Adrenal gland (tissue), 12 donors: ENCODE results near the gene PSMG4. TPM values are rescaled to one million over a fixed set of nuclear protein-coding genes. Genes with fewer than 3 reads are reported as not detected.
A peak's percentile ranks its signal among the peaks of the same experiment; 100 is the strongest.

Experiments used
- DNase-seq, 7 donors: peaks; one replicate each; pipeline ENCODE4 v3.0.0-alpha.2; 2019 to 2020
- H3K27ac ChIP-seq, 5 donors: fragments of 200-600 bp; sonication (generic) in 4 of 5; 1 replicate in 3 of 5; 2 replicates in 2 of 5; pipeline versions ENCODE4 v1.5.1 to v1.8.0; 2016 to 2020; ENCODE audit warnings: mild to moderate bottlenecking in 1 of 5
- H3K27me3 ChIP-seq: fragments of 200-600 bp; 2 replicates; pipeline ENCODE4 v1.8.0; 2021
- H3K36me3 ChIP-seq, 2 donors: fragments of 200-600 bp; replicated peaks in 1 of 2; 1 replicate in 1 of 2; 2 replicates in 1 of 2; pipeline versions ENCODE4 v1.5.1 to v1.8.0; 2018 to 2022
- H3K4me1 ChIP-seq, 2 donors: fragments of 200-600 bp; replicated peaks in 1 of 2; 1 replicate in 1 of 2; 2 replicates in 1 of 2; pipeline versions ENCODE4 v1.5.1 to v1.8.0; 2018 to 2021
- H3K4me3 ChIP-seq, 4 donors: fragments of 200-600 bp; sonication (generic) in 3 of 4; one replicate each; pipeline ENCODE4 v1.5.1; 2016 to 2018
- H3K9me3 ChIP-seq, 3 donors: fragments of 200-600 bp; sonication (generic) in 1 of 3; replicated peaks in 1 of 3; 1 replicate in 2 of 3; 2 replicates in 1 of 3; pipeline versions ENCODE4 v1.5.1 to v1.8.0; 2016 to 2021
- POLR2A ChIP-seq, 2 donors: fragments of 450-650 bp; IDR thresholded peaks; one replicate each; pipeline ENCODE4 v1.6.1; 2017; ENCODE audit warnings: antibody characterized with exemption in 2 of 2, mild to moderate bottlenecking in 2 of 2, moderate library complexity in 1 of 2
- WGBS, 4 donors: extraction: QIAGEN DNeasy Blood & Tissue Kit in 2 of 4; methylation state at CpG; one replicate each; pipeline versions ENCODE4 v1.1.5 to v1.1.7; 2013 to 2017; 5-methylcytosine and 5-hydroxymethylcytosine counted together
- intact Hi-C, 2 donors: fragments of 100-400 bp; cut with DNase I; formaldehyde crosslinking; loops; one replicate each; pipeline versions ENCODE4 v1.14.1 to v1.15.0; 2022 to 2023
- polyA plus RNA-seq, 3 donors: library from polyadenylated mRNA; stranded (reverse); fragments of 200-250 nt in 2 of 3; fragments of 350-450 nt in 1 of 3; fragmentation: Illumina TruSeq in 1 of 3; extraction: RNeasy Lipid Tissue Mini Kit (QIAGEN cat#74804) in 1 of 3; gene quantifications; one replicate each; pipeline ENCODE4 v1.2.3, GENCODE V29; 2013 to 2014
- total RNA-seq, 9 donors: library from RNA; depleted of rRNA in 4 of 9; stranded (reverse); fragments of >200 nt in 4 of 9; fragments of 120-200 nt in 1 of 9; fragmentation: NEBNext Ultra II Directional in 1 of 9; extraction: Animal tissue kit (Norgen Biotek cat#: 25700) in 1 of 9; gene quantifications; one replicate each; pipeline versions ENCODE4 v1.1.0 to v1.2.4, GENCODE V29; 2013 to 2023
- TF ChIP-seq, protein P1 (sequence below), 6 experiments: fragments of 450-650 bp in 4 of 6; fragments of 200-600 bp in 2 of 6; sonication (generic) in 1 of 6; IDR thresholded peaks; 1 replicate in 5 of 6; 2 replicates in 1 of 6; pipeline versions ENCODE4 v1.5.1 to v1.8.0; 2016 to 2021; ENCODE audit warnings: antibody characterized with exemption in 6 of 6, mild to moderate bottlenecking in 2 of 6, moderate library complexity in 1 of 6
- donor health status: healthy with polysubstance abuse.
- donor health status: Bipolar disorder and iron deficiency.
- donor health status: DM: yes; HTN: yes; CAD: no.
- donor health status: DM: no; HTN: no; CAD: no.
- donor health status: DM: no; HTN: no; CAD: no.
- donor health status: DM: yes; HTN: yes; CAD: no.

PSMG4 gene
- total and polyA plus RNA-seq, 12 donors: 4.9 to 87.5 (median 20.0) TPM

DNA sequence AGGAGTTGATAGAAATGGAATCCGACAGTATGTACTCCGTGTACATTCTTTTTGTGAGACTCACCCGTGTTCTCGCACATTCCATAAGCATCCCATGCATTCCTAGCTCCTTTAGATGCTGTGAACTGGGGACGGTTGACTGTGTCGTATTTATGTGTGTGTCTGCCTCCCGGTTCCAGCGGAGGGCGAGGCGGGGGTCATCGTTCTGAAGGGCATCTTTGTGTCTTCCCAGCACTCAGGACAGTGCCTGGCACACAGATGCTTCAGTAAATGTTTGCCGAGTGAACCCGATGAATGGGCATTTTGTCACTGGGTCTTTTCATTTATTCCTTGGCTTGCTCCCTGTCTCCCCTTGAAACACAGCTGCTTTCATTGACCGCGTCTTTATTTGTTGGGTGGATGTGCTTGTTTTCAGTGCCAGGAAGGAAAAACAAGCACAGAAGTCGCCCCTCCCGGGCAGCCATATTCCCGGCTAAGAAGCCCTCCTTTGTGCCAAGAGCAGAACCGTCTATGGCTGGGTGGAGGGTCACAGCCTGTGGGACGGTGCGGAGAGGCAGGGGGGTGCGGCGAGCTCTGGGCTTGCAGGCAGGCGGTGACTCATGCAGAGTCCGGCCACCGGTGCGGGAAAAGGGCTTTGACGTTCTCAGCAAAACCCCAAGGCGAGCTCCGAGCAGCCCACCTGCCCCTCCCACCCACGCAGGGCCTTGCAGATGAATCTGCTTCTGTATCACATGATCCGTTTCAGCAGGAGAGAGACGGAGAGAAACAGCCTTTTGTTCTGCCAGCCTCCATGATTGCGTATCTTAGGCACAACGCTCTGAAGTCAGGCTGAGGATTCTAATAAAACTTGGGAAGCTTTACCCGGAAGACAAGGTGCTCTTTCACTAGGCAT lies 11.2 kb upstream of the PSMG4 start:
- intact Hi-C loops: loop anchor here in 1 of 2 donors (10.0 kb wide), 1 partner anchor 83 kb away; no protein-coding TSS in a partner anchor
- no peaks in the 10 kb centered on the region for H3K9me3 ChIP-seq
- no peaks in the 10 kb centered on the region for H3K36me3 ChIP-seq
- peaks cover 0 to 19% of the 10 kb centered on the region in 2 donors for H3K4me1 ChIP-seq
- H3K27ac ChIP-seq: peak overlapping the region in 2 of 5 donors; percentile 12 to 21
- peak; percentile 68 to 84 (median 75) for DNase-seq
- no peaks in the 10 kb centered on the region for H3K27me3 ChIP-seq
- no peak for TF ChIP-seq POLR2A (IDR thresholded peaks at IDR 0.05)
- TF ChIP-seq, protein P1, sequence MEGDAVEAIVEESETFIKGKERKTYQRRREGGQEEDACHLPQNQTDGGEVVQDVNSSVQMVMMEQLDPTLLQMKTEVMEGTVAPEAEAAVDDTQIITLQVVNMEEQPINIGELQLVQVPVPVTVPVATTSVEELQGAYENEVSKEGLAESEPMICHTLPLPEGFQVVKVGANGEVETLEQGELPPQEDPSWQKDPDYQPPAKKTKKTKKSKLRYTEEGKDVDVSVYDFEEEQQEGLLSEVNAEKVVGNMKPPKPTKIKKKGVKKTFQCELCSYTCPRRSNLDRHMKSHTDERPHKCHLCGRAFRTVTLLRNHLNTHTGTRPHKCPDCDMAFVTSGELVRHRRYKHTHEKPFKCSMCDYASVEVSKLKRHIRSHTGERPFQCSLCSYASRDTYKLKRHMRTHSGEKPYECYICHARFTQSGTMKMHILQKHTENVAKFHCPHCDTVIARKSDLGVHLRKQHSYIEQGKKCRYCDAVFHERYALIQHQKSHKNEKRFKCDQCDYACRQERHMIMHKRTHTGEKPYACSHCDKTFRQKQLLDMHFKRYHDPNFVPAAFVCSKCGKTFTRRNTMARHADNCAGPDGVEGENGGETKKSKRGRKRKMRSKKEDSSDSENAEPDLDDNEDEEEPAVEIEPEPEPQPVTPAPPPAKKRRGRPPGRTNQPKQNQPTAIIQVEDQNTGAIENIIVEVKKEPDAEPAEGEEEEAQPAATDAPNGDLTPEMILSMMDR (IDR thresholded peaks at IDR 0.05): no peak
- WGBS, 4 donors: 37 to 60% (median 42%) methylated on average over 23 to 36 of the region's 36 CpGs
- H3K4me3 ChIP-seq: peak overlapping the region in 1 of 4 donors; percentile 52

DNA sequence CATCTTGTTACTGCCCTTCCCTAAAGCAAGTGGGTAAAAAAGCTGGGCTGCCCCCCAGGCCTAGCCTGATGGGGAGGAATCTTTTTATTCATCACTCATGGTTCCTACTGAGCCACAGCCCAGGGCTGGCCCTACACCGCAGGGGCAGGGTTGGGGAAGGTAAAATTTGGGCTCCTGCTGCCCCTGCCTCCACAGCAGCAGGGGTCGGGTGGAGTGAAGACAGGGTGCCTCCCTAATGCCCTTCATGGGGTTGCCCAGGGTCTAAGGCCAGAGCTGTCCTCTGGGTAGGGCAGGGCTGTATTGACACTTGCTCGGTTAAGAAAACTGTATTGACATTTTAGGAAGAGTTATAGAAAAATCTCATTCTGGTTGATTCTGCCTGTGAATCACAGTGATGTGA lies 8.9 kb upstream of the PSMG4 start:
- H3K27ac ChIP-seq: no peak overlapping the region

DNA sequence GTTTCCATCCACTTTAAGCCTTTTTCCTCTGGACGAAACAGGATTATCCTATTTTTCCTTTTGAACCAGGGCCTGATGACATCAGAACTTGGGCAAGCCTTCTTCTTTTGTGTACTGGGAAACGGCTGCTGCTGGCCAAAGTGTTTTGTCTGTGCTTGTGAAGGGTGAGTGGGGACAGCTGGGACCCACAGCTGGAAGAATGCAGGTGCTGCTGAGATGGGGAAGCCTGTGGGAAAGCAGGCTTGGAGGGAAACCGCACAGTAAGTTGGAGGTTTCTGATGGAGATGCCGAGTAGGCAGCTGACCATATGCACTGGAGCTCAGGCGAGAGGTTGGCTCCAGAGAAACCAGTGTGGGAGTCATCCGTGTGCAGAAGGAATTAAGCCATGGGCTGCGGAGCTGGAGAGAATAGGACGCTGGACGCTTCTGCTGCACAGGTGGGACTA lies 8.5 kb upstream of the PSMG4 start:
- no peak for DNase-seq
- Histone ChIP-seq H3K4me3 (no peak overlapping the region), H3K4me1 (peaks cover 0 to 19% of the 10 kb centered on the region in 2 donors), H3K27ac (no peak overlapping the region), H3K9me3 (no peaks in the 10 kb centered on the region), H3K36me3 (no peaks in the 10 kb centered on the region), H3K27me3 (no peaks in the 10 kb centered on the region)
- intact Hi-C loops: loop anchor here (5.0 kb wide), 1 partner anchor 123 kb away; no protein-coding TSS in a partner anchor
- TF ChIP-seq, protein P1 (IDR thresholded peaks at IDR 0.05): no peak
- WGBS, 4 donors: 85 to 88% (median 86%) methylated on average over 9 of the region's 9 CpGs

More for the DNA sequence above, 8.9 kb upstream of the PSMG4 start:
- H3K4me1 ChIP-seq: peaks cover 0 to 19% of the 10 kb centered on the region in 2 donors
- WGBS, 4 donors: 72 to 100% (median 91%) methylated on average over 1 to 3 of the region's 3 CpGs
- no peak overlapping the region for H3K4me3 ChIP-seq
- no peaks in the 10 kb centered on the region for H3K9me3 ChIP-seq
- H3K27me3 ChIP-seq: no peaks in the 10 kb centered on the region
- no peaks in the 10 kb centered on the region for H3K36me3 ChIP-seq
- DNase-seq: no peak
- intact Hi-C loops: loop anchor here (5.0 to 10.0 kb wide), 2 partner anchors 85 to 123 kb away; no protein-coding TSS in a partner anchor
- TF ChIP-seq POLR2A (IDR thresholded peaks at IDR 0.05): no peak
- TF ChIP-seq, protein P1 (IDR thresholded peaks at IDR 0.05): no peak

DNA sequence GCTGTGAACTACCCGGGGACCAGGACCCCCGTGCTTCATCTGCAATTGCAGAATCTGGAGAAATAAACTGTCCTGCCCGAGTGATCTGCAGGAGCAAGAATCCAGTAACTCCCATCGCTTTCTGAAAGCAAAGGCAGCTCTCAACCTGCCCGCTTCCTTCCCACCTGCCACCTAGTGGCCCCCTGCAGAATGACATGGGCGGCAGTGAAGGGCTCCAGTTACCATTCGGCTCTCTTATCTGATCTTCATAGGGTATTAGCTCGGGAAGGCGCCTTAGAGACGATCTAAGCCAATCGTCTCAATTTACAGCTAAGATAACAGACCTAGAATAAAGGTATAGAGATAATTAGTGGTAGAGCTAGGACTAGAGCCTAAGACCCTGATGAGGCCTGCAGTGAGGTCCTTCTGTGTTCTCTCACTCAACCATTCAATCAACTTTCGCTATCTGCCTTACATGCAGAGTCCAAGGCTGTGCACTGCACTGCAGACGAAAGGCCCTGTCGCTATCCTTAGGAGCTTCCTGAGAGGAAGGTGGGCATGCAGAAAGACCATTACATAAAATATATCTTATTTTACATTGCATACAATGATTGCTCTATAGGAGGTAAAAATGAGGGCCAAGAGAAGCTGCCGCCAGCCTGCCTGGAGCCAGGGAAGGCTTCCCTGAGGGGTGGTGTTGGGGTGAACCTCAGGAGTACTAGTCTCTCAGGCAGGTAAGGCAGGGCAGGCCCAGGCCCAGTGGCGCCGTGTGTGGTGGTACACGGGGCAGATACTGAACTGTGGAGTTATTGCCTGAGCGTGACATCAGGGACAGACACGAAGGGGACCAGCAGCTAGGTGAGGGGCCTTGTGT lies 7.1 kb upstream of the PSMG4 start:
- no peaks in the 10 kb centered on the region for H3K9me3 ChIP-seq
- intact Hi-C loops: loop anchor here (5.0 kb wide), 1 partner anchor 124 kb away; no protein-coding TSS in a partner anchor
- TF ChIP-seq POLR2A (IDR thresholded peaks at IDR 0.05): no peak
- TF ChIP-seq, protein P1 (IDR thresholded peaks at IDR 0.05): peak; percentile 93 to 97 (median 95)
- no peaks in the 10 kb centered on the region for H3K27me3 ChIP-seq
- H3K27ac ChIP-seq: no peak overlapping the region
- H3K36me3 ChIP-seq: no peaks in the 10 kb centered on the region
- 31 to 36% (median 33%) methylated on average over 19 to 20 of the region's 20 CpGs for WGBS, 4 donors
- DNase-seq: peak; percentile 79 to 92 (median 83)
- peaks cover 0 to 19% of the 10 kb centered on the region in 2 donors for H3K4me1 ChIP-seq
- H3K4me3 ChIP-seq: no peak overlapping the region
